NCI-H446 treated with DMSO at 0.1 percent for 48 hours (cell line): Measurements from ENCODE around the gene TMEM30B.

Experiments
- DNase-seq: peaks from one replicate; lab custom pipeline; 2025; lab: John Stamatoyannopoulos, UW

The TMEM30B gene

GRCh38 chr14:61298824-61299223, 17.7 kb upstream of the TMEM30B start:
- no peak for DNase-seq

GRCh38 chr14:61297581-61297980, 16.4 kb upstream of the TMEM30B start:
- no peak for DNase-seq

- DNase-seq = no peak
Observed at GRCh38 chr14:61296719-61297502, 15.8 kb upstream of the TMEM30B start.

GRCh38 chr14:61296151-61296550, 15.0 kb upstream of the TMEM30B start:
- DNase-seq = no peak

GRCh38 chr14:61290701-61291100, 9.6 kb upstream of the TMEM30B start:
- DNase-seq = no peak

GRCh38 chr14:61288720-61289119, 7.6 kb upstream of the TMEM30B start:
- DNase-seq = no peak

GRCh38 chr14:61288228-61288627, 7.1 kb upstream of the TMEM30B start:
- DNase-seq = no peak

GRCh38 chr14:61287196-61287595, 6.1 kb upstream of the TMEM30B start:
- DNase-seq = no peak

- no peak for DNase-seq
Observed at GRCh38 chr14:61285364-61285763, 4.2 kb upstream of the TMEM30B start.

- DNase-seq = no peak
Observed at GRCh38 chr14:61284001-61284400, 2.9 kb upstream of the TMEM30B start.

- DNase-seq = no peak
Observed at GRCh38 chr14:61282746-61283145, 1.6 kb upstream of the TMEM30B start.

GRCh38 chr14:61281948-61282275, 774 bp upstream of the TMEM30B start:
- DNase-seq = no peak

GRCh38 chr14:61280526-61281185, 482 bp downstream of the TMEM30B start:
- no peak for DNase-seq

GRCh38 chr14:61280092-61280525, 1.0 kb downstream of the TMEM30B start:
- no peak for DNase-seq

- DNase-seq = no peak
Observed at GRCh38 chr14:61279082-61279481, 2.1 kb downstream of the TMEM30B start.

- DNase-seq = no peak
Observed at GRCh38 chr14:61277784-61278183, 3.4 kb downstream of the TMEM30B start.

GRCh38 chr14:61277232-61277631, 3.9 kb downstream of the TMEM30B start:
- DNase-seq = no peak

- DNase-seq = no peak
Observed at GRCh38 chr14:61271552-61271951, 9.6 kb downstream of the TMEM30B start.

- DNase-seq = no peak
Observed at GRCh38 chr14:61270714-61271113, 10.4 kb downstream of the TMEM30B start.

- peak; percentile 48 for DNase-seq
Observed at GRCh38 chr14:61269321-61270083, 11.6 kb downstream of the TMEM30B start.

GRCh38 chr14:61268812-61269211, 12.3 kb downstream of the TMEM30B start:
- DNase-seq = no peak

- no peak for DNase-seq
Observed at GRCh38 chr14:61266891-61267740, 14.0 kb downstream of the TMEM30B start.
